WTC11 (cell line): ENCODE measurements around the gene ZNF830. TPM values are rescaled to one million over a fixed set of nuclear protein-coding genes. Genes with fewer than 3 reads are reported as not detected.

Source experiments
- ATAC-seq: fragments of 200-7000 bp; cut with Tn5 transposase; 2 replicates; pipeline ENCODE4 v1.10.0; 2021; ENCODE audit warnings: mild to moderate bottlenecking, moderate library complexity
- CTCF ChIA-PET: fragments of 300-600 bp; sonication (Branson Sonifier 250); formaldehyde crosslinking; loops from one replicate; lab custom pipeline; 2021; ENCODE audit warnings: antibody characterized with exemption; lab: Charles Lee
- POLR2A ChIA-PET: fragments of 350-600 bp; sonication (Branson Sonifier 250); formaldehyde crosslinking; loops from one replicate; lab custom pipeline; 2021; ENCODE audit warnings: antibody characterized with exemption; lab: Charles Lee
- DNase-seq: peaks from one replicate; pipeline ENCODE4 v3.0.0; 2021; ENCODE audit warnings: low spot score
- H3K27ac Mint-ChIP-seq: 2 replicates; pipeline ENCODE4 v1.8.0; 2021; ENCODE audit warnings: mixed read lengths
- H3K27me3 Mint-ChIP-seq: 2 replicates; pipeline ENCODE4 v1.8.0; 2021; ENCODE audit warnings: low read depth, mild to moderate bottlenecking, moderate library complexity, mixed read lengths
- H3K36me3 Mint-ChIP-seq: 2 replicates; pipeline ENCODE4 v1.8.0; 2021; ENCODE audit warnings: mixed read lengths
- H3K4me1 Mint-ChIP-seq: 2 replicates; pipeline ENCODE4 v1.8.0; 2022; ENCODE audit warnings: mixed read lengths
- H3K4me3 Mint-ChIP-seq: 2 replicates; pipeline ENCODE4 v1.8.0; 2021; ENCODE audit warnings: mild to moderate bottlenecking, moderate library complexity, mixed read lengths
- H3K9me3 Mint-ChIP-seq: 2 replicates; pipeline ENCODE4 v1.8.0; 2021; ENCODE audit warnings: mixed read lengths
- AR ChIP-seq: fragments of 250-450 bp; sonication (Bioruptor Pico); IDR thresholded peaks from 2 replicates; pipeline ENCODE4 v1.9.0; 2021; ENCODE audit warnings: mild to moderate bottlenecking
- ATF1 ChIP-seq: sonication (generic); formaldehyde crosslinking; IDR thresholded peaks from 2 replicates; pipeline ENCODE4 v1.8.1; 2023; ENCODE audit warnings: mild to moderate bottlenecking, moderate library complexity, missing genetic modification reagents
- CBFB ChIP-seq: sonication (generic); formaldehyde crosslinking; IDR thresholded peaks from 2 replicates; pipeline ENCODE4 v1.8.1; 2022; ENCODE audit warnings: mild to moderate bottlenecking, low read depth, missing genetic modification reagents
- CTCF ChIP-seq: fragments of 200-600 bp; IDR thresholded peaks from 2 replicates; pipeline ENCODE4 v1.8.0; 2022; ENCODE audit warnings: antibody characterized with exemption
- ERG ChIP-seq: fragments of 250-450 bp; sonication (Bioruptor Pico); IDR thresholded peaks from 2 replicates; pipeline ENCODE4 v1.8.0; 2021; ENCODE audit warnings: mild to moderate bottlenecking
- IRF1 ChIP-seq: sonication (generic); formaldehyde crosslinking; IDR thresholded peaks from 2 replicates; pipeline ENCODE4 v1.8.0; 2023; ENCODE audit warnings: missing genetic modification reagents
- JUN ChIP-seq: sonication (generic); formaldehyde crosslinking; IDR thresholded peaks from 2 replicates; pipeline ENCODE4 v1.8.0; 2023; ENCODE audit warnings: mild to moderate bottlenecking, missing genetic modification reagents
- MXD4 ChIP-seq: fragments of 250-450 bp; sonication (Bioruptor Pico); IDR thresholded peaks from 2 replicates; pipeline ENCODE4 v1.8.0; 2021; ENCODE audit warnings: mild to moderate bottlenecking, moderate library complexity, borderline replicate concordance
- NFYB ChIP-seq: sonication (generic); formaldehyde crosslinking; conservative IDR thresholded peaks from 2 replicates; pipeline ENCODE4 v1.8.0; 2022; ENCODE audit warnings: low read depth, missing genetic modification reagents
- NR2C2 ChIP-seq: sonication (generic); formaldehyde crosslinking; IDR thresholded peaks from 2 replicates; pipeline ENCODE4 v1.8.0; 2022; ENCODE audit warnings: mild to moderate bottlenecking, missing genetic modification reagents
- NR3C1 ChIP-seq: sonication (generic); formaldehyde crosslinking; conservative IDR thresholded peaks from 2 replicates; pipeline ENCODE4 v1.8.1; 2023; ENCODE audit warnings: low read depth, mild to moderate bottlenecking, missing genetic modification reagents
- SMAD3 ChIP-seq: sonication (generic); formaldehyde crosslinking; IDR thresholded peaks from 2 replicates; pipeline ENCODE4 v1.8.0; 2022; ENCODE audit warnings: missing genetic modification reagents, mild to moderate bottlenecking, borderline replicate concordance
- SMAD4 ChIP-seq: sonication (generic); formaldehyde crosslinking; IDR thresholded peaks from 2 replicates; pipeline ENCODE4 v1.8.0; 2022; ENCODE audit warnings: mild to moderate bottlenecking, missing genetic modification reagents
- ZBTB43 ChIP-seq: sonication (generic); formaldehyde crosslinking; IDR thresholded peaks from 2 replicates; pipeline ENCODE4 v1.8.1; 2023; ENCODE audit warnings: mild to moderate bottlenecking, missing genetic modification reagents
- ZNF263 ChIP-seq: sonication (generic); formaldehyde crosslinking; IDR thresholded peaks from 2 replicates; pipeline ENCODE4 v1.8.1; 2022; ENCODE audit warnings: low read depth, mild to moderate bottlenecking, moderate library complexity, missing genetic modification reagents
- ZNF281 ChIP-seq: sonication (generic); formaldehyde crosslinking; IDR thresholded peaks from 2 replicates; pipeline ENCODE4 v1.8.0; 2023; ENCODE audit warnings: mild to moderate bottlenecking, missing genetic modification reagents
- ZNF425 ChIP-seq: fragments of 250-450 bp; sonication (Bioruptor Pico); conservative IDR thresholded peaks from 2 replicates; pipeline ENCODE4 v1.9.0; 2021; ENCODE audit warnings: mild to moderate bottlenecking
- ZSCAN18 ChIP-seq: fragments of 250-450 bp; sonication (Bioruptor Pico); IDR thresholded peaks from 2 replicates; pipeline ENCODE4 v2.1.2; 2022; ENCODE audit warnings: mild to moderate bottlenecking, moderate library complexity
- total RNA-seq: library from RNA; stranded (reverse); gene quantifications from 3 replicates; pipeline ENCODE4 v1.2.3, GENCODE V29; 2021

ZNF830 gene
- total RNA-seq, 1 experiment from 2014 or later, result 20.2 TPM

- no peak overlapping the region for H3K4me3 Mint-ChIP-seq
- no peaks in the 10 kb centered on the region for H3K9me3 Mint-ChIP-seq
- ATAC-seq (no peak), DNase-seq (no peak)
- no peaks in the 10 kb centered on the region for H3K27me3 Mint-ChIP-seq
- ChIA-PET POLR2A (no interaction called here), CTCF (interaction anchor here (1.2 to 1.3 kb wide), 2 partner anchors 123 to 128 kb away, joined by 3 to 5 read pairs; partner anchors contain the start of gene RAD51D)
- H3K4me1 Mint-ChIP-seq, result no peaks in the 10 kb centered on the region
- no peak overlapping the region for H3K27ac Mint-ChIP-seq
- no peak for TF ChIP-seq ZNF281 (CRISPR knock-in tag)
- no peak for TF ChIP-seq ERG (CRISPR knock-in tag)
- TF ChIP-seq SMAD3 (CRISPR knock-in tag), result no peak
- no peak for TF ChIP-seq AR (CRISPR knock-in tag)
- no peak for TF ChIP-seq JUN (CRISPR knock-in tag)
- TF ChIP-seq ZNF263 (CRISPR knock-in tag), result no peak
- TF ChIP-seq NR2C2 (CRISPR knock-in tag), result no peak
- H3K36me3 Mint-ChIP-seq, result peaks cover 91% of the 10 kb centered on the region
Observed at GRCh38 chr17:34996422-34997285, 35.3 kb downstream of the ZNF830 start.

- Mint-ChIP-seq H3K4me3 (no peak overlapping the region), H3K27me3 (no peaks in the 10 kb centered on the region), H3K9me3 (no peaks in the 10 kb centered on the region), H3K27ac (no peak overlapping the region), H3K36me3 (peaks cover 89% of the 10 kb centered on the region), H3K4me1 (no peaks in the 10 kb centered on the region)
- DNase-seq (no peak), ATAC-seq (no peak)
- CTCF ChIA-PET, result interaction anchor here (1.2 to 1.3 kb wide), 2 partner anchors 122 to 127 kb away, joined by 3 to 5 read pairs; partner anchors contain the start of gene RAD51D
- POLR2A ChIA-PET, result no interaction called here
- TF ChIP-seq ZBTB43 (no peak), CBFB (CRISPR knock-in tag) (no peak), NR3C1 (CRISPR knock-in tag) (no peak), ATF1 (CRISPR knock-in tag) (no peak), MXD4 (CRISPR knock-in tag) (no peak), ZNF263 (CRISPR knock-in tag) (no peak), ZNF425 (CRISPR knock-in tag) (no peak), ZSCAN18 (CRISPR knock-in tag) (no peak), CTCF (no peak), IRF1 (CRISPR knock-in tag) (no peak), SMAD4 (no peak), NFYB (CRISPR knock-in tag) (no peak)
Observed at GRCh38 chr17:34997355-34997862, 36.1 kb downstream of the ZNF830 start.
